Measurements from ENCODE around the gene EZH2.

EZH2 gene

GRCh38 chr7:148898845-148899484 lies 14.9 kb upstream of the EZH2 start:
- DNase-seq = no peak

DNA sequence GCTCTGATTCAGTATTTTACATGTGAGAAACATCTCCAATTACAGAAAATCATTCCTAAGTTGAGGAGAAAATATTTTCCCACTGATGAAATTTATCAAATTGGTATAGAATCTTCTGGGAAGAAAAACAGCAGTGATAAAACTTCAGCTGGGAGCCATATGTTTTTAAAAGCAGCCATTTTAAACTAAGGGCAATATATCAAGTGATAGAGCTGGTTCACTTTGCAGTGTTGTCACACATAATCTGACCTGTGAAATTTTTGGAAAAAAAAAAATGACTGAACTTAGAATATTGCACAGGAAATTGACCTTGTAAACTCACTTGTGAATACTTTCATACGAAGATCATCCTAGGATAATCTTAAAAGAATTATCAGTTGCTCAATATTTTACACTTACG lies 10.5 kb upstream of the EZH2 start:
- DNase-seq = no peak

DNA sequence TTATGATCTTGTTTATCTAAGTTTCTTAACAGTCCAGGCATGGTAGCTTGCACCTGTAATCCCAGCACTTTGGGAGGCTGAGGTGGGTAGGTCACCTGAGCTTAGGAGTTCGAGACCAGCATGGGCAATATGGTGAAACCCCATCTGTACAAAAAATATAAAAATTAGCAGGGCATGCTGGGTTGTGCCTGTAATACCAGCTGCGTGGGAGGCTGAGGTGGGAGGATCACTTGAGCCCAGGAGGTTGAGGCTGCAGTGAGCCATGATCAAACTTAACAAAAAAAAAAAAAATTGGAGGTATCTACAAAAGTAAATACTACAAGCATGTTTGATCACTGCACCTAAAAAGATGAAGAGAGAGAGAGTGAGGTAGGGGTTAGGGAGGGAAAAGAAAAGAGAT lies 9.0 kb upstream of the EZH2 start:
- DNase-seq = no peak

DNA sequence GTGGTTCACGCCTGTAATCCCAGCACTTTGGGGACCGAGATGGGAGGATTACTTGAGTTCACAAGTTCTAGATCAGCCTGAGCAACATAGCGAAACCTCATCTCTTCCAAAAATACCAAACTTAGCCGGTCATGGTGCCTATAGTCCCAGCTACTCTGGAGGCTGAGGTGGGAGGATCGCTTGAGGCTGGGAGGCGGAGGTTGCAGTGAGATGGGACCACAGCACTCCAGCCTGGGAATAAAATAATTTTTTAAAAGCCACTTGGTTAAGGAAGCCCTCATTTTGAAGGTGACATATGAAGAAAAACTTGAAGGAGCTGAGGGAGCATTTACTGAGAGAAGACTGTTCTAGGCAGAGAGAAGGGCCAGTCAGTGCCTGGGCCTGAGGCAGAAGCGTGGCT lies 4.2 kb upstream of the EZH2 start:
- DNase-seq = no peak

GRCh38 chr7:148886844-148887243 lies 2.8 kb upstream of the EZH2 start:
- DNase-seq = no peak

DNA sequence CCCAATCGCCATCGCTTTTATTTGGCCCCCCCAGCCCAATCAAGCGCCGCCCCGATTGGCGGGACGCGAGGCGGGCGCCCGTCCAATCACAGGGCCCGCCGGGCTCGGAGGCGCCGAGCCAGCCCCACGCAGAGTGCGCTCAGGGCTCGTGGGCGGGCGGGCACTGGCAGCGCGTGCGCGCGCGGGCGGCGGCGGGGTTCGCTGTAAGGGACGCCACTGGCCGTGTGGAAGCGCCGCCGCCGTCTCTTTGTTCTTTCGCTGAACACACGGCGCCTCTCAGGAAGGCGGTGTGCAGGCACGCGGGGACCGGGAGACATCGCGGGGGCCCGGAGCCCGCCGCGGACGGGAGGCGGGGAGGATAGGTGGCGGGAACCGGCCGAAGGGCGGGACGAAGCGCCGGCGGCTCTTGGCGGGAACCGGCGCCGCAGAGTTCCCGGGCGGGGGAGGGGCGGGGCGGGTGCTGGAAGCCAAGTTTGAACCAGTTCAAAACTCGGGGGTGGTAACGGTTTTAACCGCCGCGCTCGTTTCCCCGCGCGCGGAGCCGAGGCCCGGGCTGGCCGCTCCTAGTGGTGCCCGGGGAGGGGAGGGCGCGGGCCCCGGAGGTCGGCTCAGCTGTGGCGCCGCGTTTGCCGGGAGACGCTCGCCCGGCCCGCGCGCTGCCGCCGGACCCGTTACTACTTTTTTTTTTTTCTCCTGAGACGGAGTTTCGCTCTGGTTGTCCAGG lies 370 bp upstream of the EZH2 start:
- peak; percentile 91 to 93 for DNase-seq

- peak; percentile 49 to 51 for DNase-seq
These were observed 634 bp downstream of the EZH2 start for GRCh38 chr7:148883266-148884048.

DNA sequence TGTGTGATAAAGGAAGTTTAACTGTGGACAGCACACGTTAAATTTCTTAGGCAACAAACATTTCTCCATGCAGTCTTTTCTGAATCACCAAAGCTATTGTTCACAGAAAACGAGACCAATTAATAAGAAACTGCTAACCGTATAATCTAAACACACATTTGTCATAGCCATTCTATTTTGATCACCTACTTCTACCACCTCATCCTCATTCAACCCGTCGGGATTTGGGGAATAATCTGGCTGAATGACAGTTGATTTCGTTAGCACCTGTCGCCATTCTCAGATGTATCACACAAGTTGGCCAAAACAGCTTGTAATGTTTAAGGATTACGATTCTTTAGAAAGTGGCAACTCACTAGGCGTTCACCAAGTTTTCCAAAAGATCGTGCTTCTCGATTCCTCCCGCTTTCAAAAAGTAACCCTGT lies 1.2 kb downstream of the EZH2 start:
- no peak for DNase-seq

DNA sequence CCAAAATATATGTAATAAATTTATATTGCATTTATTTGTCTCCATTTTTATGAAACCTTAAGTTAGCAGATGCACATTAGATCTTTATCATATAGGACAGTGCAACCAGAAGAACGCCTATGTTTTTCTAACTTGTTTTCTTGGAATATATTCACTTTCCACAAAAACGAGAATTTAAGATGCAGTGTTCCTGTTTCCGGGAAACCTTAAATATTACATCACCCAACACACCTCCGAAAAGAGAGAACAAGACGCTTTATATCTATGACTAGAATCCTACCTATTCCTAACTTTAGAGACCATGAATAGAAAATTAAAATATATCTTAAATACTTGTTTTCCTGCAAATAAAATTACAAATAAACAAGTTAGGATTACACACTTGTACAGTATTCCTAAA lies 1.9 kb downstream of the EZH2 start:
- no peak for DNase-seq

DNA sequence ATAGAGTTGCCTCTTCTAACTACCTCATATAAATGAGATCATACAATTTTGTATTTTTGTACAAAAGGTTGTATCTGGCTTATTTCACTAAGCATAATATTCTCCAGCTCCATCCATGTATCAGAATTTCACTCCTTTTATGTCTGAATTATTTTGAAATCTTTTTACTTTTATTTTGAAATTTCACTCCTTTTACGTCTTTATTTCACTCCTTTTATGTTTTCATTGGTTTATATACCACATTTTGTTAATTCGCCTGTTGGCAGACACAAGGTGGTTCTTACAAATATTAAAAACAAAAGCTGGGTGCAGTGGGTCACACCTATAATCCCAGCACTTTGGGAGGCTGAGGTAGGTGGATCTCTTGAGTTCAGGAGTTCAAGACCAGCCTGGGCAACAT lies 5.8 kb downstream of the EZH2 start:
- DNase-seq = no peak

GRCh38 chr7:148877517-148877916 lies 6.6 kb downstream of the EZH2 start:
- DNase-seq = no peak

DNA sequence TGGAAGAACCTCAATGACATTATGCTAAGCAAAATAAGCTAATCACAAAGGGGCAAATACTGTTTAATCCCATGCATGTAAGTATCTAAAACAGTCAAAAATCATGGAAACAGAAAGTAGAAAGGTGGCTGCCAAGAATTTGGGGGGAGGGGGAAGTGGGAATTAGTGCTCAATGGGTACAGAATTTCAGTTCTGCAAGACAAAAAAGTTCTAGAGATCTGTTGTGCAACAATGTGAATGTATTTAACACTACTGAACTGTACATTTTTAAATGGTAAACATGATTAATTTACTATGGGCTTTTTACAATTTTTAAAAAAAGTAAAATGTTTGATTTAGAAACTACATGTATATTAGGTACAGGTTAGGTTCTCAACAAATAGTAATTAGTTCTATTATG lies 11.9 kb downstream of the EZH2 start:
- no peak for DNase-seq

DNA sequence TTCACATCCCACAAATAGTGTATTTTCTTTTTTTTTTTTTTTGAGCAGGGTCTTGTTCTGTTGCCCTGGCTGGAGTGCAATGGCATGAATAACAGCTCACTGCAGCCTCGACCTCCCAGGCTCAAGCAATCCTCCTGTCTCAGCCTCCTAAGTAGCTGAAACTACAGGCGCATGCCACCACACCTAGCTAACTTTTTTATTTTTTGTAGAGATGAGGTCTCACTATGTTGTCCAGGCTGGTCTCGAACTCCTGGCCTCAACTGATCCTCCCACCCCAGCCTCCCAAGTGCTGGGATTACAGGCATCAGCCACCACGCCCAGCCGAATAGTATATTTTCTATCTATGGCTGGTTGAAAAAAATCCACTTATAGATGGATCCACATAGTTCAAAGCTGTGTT lies 12.5 kb downstream of the EZH2 start:
- DNase-seq = no peak

DNA sequence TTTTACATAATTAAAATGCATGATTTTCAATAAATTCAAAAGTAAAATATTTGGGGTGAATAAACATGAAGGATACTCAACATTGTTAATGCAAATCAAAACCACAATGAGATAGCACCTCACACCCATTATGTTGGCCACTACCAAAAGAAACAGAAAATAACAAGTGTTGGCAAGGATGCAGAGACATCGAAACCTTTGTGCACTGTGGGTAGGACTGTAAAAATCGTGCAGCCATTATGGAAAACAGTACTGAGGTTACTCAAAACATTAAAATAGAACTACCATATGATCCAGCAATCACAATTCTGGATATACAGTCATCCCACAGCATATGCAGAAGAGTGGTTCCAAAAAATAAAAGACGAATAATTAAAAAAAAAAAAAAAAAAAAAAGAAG lies 13.1 kb downstream of the EZH2 start:
- no peak for DNase-seq

GRCh38 chr7:148868378-148868674 lies 15.8 kb downstream of the EZH2 start:
- DNase-seq = no peak

- DNase-seq = no peak
These were observed 16.3 kb downstream of the EZH2 start for GRCh38 chr7:148867596-148868377.

GRCh38 chr7:148866362-148866761 lies 17.7 kb downstream of the EZH2 start:
- no peak for DNase-seq

- no peak for DNase-seq
These were observed 18.8 kb downstream of the EZH2 start for GRCh38 chr7:148865283-148865682.

GRCh38 chr7:148863324-148863723 lies 20.8 kb downstream of the EZH2 start:
- DNase-seq = no peak

DNA sequence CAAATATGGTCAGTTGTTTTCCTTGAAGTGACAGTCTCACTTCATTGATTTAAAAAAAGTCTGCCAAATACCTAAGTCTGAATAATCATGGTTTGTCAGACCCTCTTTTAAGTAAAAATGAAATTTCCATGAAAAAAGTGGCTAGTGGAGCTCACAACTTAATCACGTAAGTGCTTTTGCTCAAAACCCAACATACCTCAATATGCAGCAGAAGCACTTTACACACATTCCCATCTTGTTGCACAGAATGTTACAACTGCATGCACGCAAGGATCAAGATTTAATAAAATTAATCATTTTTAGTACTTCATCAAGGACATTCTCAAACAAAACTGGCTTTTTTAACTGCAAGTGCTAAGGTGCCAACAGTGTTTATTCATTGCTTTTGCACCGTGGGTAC lies 21.6 kb downstream of the EZH2 start:
- DNase-seq = no peak

- no peak for DNase-seq
These were observed 25.6 kb downstream of the EZH2 start for GRCh38 chr7:148858489-148858888.

DNA sequence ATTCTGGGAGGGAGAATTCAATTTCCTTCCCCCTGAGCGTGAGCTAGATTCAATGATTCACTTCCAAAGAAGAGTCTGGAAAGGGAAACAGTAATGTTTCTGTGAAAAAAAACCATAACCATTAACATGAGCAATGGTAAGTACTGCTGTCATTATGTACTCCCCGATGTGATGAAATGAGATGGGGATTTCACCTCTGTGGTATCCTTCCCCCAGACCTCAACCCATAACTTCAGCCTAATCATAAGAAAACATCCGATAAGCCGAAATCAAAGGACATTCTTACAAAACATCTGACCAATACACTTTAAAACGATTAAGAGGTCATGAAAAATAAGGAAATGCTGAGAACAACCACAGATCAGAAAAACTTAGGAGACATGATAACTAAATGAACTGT lies 27.2 kb downstream of the EZH2 start:
- DNase-seq = no peak

DNA sequence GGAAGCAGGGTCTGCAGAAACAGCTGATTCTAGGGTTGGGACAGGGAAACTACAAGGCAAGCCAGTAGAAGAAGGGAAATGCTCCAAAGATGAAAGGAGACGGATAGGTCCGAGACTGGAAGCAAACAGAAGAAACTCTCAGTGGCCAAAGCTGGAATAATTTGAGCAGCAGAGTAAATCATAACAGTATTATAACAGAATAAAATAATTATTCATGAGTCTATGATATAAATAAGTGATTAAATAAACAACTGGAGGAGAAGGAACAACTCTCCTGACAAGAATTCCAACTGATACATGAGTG lies 27.6 kb downstream of the EZH2 start:
- no peak for DNase-seq

- no peak for DNase-seq
These were observed 29.1 kb downstream of the EZH2 start for GRCh38 chr7:148854983-148855382.
